SK-N-MC (cell line): ENCODE data around the gene HAPLN3.

Source experiments
- DNase-seq: peaks from one replicate; pipeline ENCODE4 v3.0.0-alpha.2; 2011; ENCODE audit warnings: low read depth, low spot score
- H3K27ac ChIP-seq: fragments of 200-600 bp; sonication (generic); 2 replicates; pipeline ENCODE4 v1.5.1; 2016; ENCODE audit warnings: mixed run types
- H3K36me3 ChIP-seq: fragments of 200-600 bp; sonication (generic); 2 replicates; pipeline ENCODE4 v1.6.1; 2017; ENCODE audit warnings: antibody characterized with exemption, low read length, mixed read lengths; ENCODE audit not compliant: insufficient read depth
- H3K4me3 ChIP-seq: fragments of 200-600 bp; sonication (generic); 2 replicates; pipeline ENCODE4 v1.5.1; 2016
- H3K9ac ChIP-seq: fragments of 200-600 bp; sonication (generic); 2 replicates; pipeline ENCODE4 v1.8.0; 2017; ENCODE audit warnings: mixed run types, mixed read lengths; ENCODE audit not compliant: insufficient read length
- H3K9me3 ChIP-seq: fragments of 200-600 bp; sonication (generic); 2 replicates; pipeline ENCODE4 v1.6.1; 2017; ENCODE audit warnings: low read depth, mild to moderate bottlenecking, antibody characterized with exemption, low read length, moderate library complexity, mixed read lengths
- EZH2 ChIP-seq: fragments of 200-600 bp; sonication (generic); IDR thresholded peaks from one replicate; pipeline ENCODE4 v1.6.1; 2017; ENCODE audit warnings: antibody characterized with exemption
- FOXP2 ChIP-seq: optimal IDR thresholded peaks from 2 replicates; pipeline ENCODE3; 2011; ENCODE audit warnings: mild to moderate bottlenecking, moderate library complexity; ENCODE audit not compliant: insufficient read depth; ENCODE audit errors: extremely low read length, control extremely low read depth
- POLR2AphosphoS5 ChIP-seq: IDR thresholded peaks from 2 replicates; pipeline ENCODE4 v1.6.1; 2012; ENCODE audit warnings: mild to moderate bottlenecking, low read depth, low read length, borderline replicate concordance

HAPLN3 gene

DNA sequence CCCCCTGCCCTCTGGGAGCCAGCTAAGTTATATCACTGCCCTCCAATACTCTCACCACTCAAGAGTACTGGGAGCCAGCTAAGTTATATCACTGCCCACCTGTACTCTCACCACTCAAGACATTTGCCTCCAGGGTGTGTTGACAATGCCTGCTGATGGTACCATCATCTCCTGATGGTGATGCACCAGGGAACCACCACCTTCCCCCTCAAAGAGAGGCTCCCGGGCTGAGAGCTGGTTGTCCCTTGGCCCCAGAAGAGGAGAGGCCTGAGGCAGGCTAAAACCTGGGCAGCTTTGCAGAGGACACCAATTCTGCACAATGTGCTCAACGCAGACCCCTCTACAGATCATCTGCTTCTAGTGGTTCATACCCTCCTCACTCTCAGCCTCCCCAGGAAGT lies 7.5 kb upstream of the HAPLN3 start:
- H3K9me3 ChIP-seq, result no peaks in the 10 kb centered on the region
- no peak overlapping the region for H3K27ac ChIP-seq
- H3K36me3 ChIP-seq, result no peaks in the 10 kb centered on the region
- H3K4me3 ChIP-seq, result no peak overlapping the region
- no peak overlapping the region for H3K9ac ChIP-seq
- no peak for TF ChIP-seq FOXP2
- no peak for TF ChIP-seq EZH2
- no peak for TF ChIP-seq POLR2AphosphoS5
- DNase-seq, result no peak

DNA sequence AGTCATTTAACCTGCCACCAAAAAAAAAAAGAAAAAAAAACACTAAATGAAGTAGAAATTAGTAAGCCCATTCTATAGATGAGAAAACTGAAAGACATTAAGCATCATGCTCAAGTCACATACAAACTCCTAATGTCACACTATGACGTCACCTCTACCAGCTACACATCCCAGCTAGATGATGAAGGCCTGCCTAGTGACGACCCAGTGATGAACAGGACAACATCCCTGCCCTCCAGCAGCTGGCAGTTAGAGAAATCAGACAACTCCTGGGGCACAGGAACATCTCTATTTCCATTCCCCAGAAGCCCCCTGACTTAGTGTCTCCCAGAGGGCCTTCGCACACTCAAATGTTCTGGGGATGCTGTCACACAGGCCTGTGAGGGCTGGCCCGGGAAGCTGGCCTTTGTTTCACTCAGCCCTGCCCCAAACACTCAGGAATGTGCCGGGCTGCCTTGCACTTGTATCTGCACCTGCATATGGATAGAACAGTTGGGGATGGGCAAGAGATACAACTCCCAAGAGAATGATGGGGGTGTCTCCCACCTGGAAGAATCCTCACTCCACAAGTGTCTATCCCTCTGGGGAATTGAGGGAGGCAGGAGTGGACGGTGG lies 7.0 kb upstream of the HAPLN3 start:
- TF ChIP-seq EZH2 (no peak), FOXP2 (no peak), POLR2AphosphoS5 (no peak)
- DNase-seq, result no peak
- H3K36me3 ChIP-seq, result no peaks in the 10 kb centered on the region
- no peaks in the 10 kb centered on the region for H3K9me3 ChIP-seq
- no peak overlapping the region for H3K27ac ChIP-seq
- H3K9ac ChIP-seq, result no peak overlapping the region
- H3K4me3 ChIP-seq, result no peak overlapping the region

DNA sequence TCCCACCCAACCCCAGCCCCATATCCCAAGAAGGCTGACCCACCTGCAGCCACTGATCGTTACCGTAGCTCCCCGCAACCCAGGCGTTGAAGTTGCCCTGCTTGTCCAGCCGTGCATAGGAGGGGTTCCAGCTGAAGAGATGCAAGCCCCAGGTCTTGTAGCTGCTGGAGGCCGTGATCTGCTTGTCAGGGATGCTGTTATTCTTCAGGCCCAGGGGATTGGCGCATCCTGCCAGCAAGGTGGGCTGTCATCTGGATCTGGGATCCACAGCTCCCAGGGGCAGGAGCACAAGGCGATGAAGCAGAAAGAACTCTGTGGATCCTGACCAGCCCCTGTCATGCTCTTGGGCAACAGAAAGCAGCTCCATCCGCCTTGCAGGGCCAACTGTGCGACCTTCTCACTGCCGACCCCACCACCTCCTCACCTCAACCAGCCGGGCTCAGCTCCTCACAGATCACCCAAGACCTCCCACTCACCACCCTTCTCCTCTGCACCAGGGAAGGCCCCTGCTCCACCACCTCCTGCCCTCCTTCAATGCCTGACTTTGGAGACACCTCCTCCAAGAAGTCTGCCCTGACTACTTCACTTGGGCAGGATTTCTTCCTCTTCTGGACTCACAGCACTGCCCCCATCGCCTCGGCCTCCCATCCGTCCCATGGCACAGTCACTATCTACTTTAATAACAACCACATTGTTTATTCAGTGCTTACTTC lies 6.3 kb upstream of the HAPLN3 start:
- no peak overlapping the region for H3K27ac ChIP-seq
- no peak overlapping the region for H3K9ac ChIP-seq
- no peak for DNase-seq
- no peak for TF ChIP-seq POLR2AphosphoS5
- TF ChIP-seq FOXP2, result no peak
- TF ChIP-seq EZH2, result no peak
- no peak overlapping the region for H3K4me3 ChIP-seq
- H3K36me3 ChIP-seq, result no peaks in the 10 kb centered on the region
- H3K9me3 ChIP-seq, result no peaks in the 10 kb centered on the region

DNA sequence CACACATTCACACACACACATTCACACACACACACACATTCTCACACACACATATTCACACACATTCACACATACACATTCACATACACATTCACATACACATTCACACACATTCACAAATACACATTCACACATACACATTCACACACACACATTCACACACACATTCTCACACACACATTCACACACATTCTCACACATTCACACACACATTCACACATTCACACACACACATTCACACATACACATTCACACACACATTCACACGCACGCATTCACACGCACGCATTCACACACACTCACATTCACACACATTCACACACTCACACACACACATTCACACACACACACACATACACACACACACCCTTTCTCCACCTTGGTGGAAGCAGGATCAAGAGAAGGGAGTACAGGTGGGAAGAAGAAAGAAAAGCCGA lies 5.7 kb upstream of the HAPLN3 start:
- Histone ChIP-seq H3K27ac (no peak overlapping the region), H3K9me3 (no peaks in the 10 kb centered on the region), H3K4me3 (no peak overlapping the region), H3K9ac (no peak overlapping the region), H3K36me3 (no peaks in the 10 kb centered on the region)
- no peak for TF ChIP-seq POLR2AphosphoS5
- DNase-seq, result no peak

DNA sequence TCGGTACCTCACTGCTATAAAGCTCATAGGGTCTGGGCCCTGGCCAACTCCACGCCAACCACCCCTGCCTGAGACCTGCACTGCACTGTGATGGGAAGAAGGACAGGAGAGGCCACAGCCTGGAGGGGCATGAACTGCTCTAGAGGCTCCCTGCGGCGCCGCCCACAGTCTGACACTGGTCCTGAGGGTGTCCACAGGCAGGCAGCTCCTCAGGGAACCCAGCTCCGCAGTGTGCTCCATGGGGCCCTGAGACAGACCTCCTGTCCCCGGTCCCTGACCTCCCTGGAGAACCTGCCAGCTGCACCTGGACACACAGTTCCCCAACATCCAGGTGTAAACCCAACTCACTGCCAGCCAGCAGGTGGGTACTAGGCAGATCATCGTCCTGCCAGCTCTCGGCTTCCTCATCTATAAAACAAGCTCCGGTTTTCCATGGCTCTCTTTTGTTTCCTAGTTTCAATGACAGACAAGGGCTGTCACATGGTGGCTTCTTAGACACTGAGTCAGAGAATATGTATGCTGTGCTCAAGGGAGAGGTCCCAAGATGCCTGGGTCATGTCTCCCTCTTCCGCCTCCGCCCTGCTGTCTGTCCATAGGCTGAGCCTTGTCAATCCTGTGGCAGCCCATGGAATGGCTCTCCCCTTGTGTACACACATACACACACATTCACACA lies 5.1 kb upstream of the HAPLN3 start:
- Histone ChIP-seq H3K36me3 (no peaks in the 10 kb centered on the region), H3K9me3 (no peaks in the 10 kb centered on the region), H3K27ac (no peak overlapping the region), H3K4me3 (no peak overlapping the region), H3K9ac (no peak overlapping the region)
- no peak for DNase-seq
- TF ChIP-seq FOXP2 (no peak), EZH2 (no peak), POLR2AphosphoS5 (no peak)

DNA sequence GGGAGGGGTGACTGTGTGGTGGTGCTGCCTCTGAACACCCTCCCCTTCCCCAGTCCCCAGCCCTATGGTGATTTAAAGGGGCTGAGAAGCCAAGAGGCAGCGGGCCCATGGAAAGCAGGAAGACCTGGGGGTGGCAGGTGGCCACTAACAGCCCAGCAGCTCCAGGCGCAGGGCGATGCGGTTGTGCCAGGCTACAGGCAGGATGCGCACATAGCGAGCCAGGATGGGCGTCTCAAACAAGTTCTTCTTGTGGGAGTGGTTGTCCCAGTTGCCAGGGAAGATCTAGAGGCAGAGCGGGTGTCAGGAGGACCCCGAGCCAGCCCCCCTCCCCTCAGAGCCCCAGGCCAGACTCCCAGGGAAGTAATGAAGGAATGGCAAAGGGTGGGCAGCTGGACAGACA lies 3.9 kb upstream of the HAPLN3 start:
- H3K9ac ChIP-seq, result no peak overlapping the region
- TF ChIP-seq EZH2 (no peak), FOXP2 (no peak), POLR2AphosphoS5 (no peak)
- H3K36me3 ChIP-seq, result no peaks in the 10 kb centered on the region
- H3K9me3 ChIP-seq, result no peaks in the 10 kb centered on the region
- H3K27ac ChIP-seq, result no peak overlapping the region
- DNase-seq, result no peak
- no peak overlapping the region for H3K4me3 ChIP-seq

DNA sequence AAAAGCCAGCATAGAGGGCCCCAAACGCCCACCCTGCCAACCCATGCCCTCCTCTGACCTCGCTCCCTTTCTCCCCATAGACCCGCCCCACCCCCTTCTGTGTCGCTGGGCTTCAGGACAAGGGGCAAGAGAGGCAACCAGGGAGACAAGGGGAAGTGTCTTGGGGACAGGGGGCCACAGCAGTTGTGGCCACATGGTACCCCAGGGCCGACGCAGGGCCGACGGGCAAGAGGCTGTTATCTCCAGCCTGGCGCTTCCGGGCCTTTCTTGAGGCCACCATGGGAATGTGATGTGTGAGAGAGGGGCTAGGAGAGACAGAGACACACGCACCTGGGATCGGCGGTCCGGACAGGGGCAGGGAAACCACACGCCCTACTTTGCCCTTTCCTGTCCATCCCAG lies 3.4 kb upstream of the HAPLN3 start:
- no peak for TF ChIP-seq POLR2AphosphoS5
- no peak for TF ChIP-seq FOXP2
- no peak for TF ChIP-seq EZH2
- DNase-seq, result no peak
- Histone ChIP-seq H3K27ac (0 out of 2 replicates have a peak overlapping the region, but pooled peaks have one; percentile 25), H3K4me3 (no peak overlapping the region), H3K36me3 (no peaks in the 10 kb centered on the region), H3K9me3 (no peaks in the 10 kb centered on the region), H3K9ac (no peak overlapping the region)

DNA sequence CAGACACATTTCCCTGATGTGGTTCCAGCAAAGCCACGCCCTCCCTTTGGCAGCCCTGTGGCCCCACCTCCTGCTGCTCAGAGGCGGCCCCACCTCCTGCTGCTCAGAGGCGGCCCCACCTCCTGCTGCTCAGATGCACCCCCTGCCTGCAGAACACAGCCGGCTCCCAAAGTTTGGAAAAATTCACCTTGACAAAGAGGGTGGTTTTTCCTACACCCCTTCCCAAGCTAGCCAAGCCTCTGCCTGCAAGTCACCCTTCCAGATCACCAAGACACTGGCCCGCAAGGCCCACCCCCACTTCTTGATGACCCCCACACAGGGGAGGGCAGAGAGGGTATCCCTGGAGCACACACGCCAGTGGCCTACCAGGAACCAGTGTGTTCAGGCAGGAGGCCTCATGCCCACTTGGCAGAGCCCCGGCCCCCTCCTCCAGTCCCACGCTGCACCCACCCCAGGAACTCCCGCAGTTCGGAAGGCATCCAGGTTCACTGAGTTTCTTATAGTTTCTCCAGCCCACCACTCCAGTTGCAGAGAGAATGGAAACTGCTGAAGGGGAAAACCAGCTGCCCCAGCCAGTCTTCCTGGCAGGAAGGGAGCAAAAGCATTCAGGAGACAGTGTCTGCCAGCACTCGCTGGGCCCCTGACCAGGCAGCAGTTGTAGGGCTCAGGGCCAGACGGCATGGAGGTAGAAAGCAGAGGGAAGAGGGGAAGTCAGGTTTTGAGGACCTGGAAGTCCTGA lies 2.3 kb upstream of the HAPLN3 start:
- DNase-seq, result no peak
- H3K36me3 ChIP-seq, result no peaks in the 10 kb centered on the region
- peak overlapping the region; percentile 74 for H3K4me3 ChIP-seq
- no peaks in the 10 kb centered on the region for H3K9me3 ChIP-seq
- TF ChIP-seq FOXP2 (no peak), EZH2 (no peak), POLR2AphosphoS5 (0 out of 2 replicates have a peak, but pooled peaks have one; percentile 0)
- H3K9ac ChIP-seq, result peak overlapping the region; percentile 65
- peak overlapping the region; percentile 88 for H3K27ac ChIP-seq
